Trophoblast cell (in vitro differentiated cells and primary cell): ENCODE measurements around the gene LYVE1.

ENCODE experiments used
- DNase-seq, 2 donors: peaks; one replicate each; pipeline ENCODE4 v3.0.0-alpha.2; 2016
- H2AFZ ChIP-seq: 2 replicates; pipeline ENCODE4 v1.6.1; 2013; ENCODE audit warnings: low read length, moderate library complexity, mild to moderate bottlenecking; ENCODE audit not compliant: insufficient read depth, poor library complexity
- H2AK5ac ChIP-seq: 2 replicates; pipeline ENCODE4 v1.6.1; 2013; ENCODE audit warnings: mild to moderate bottlenecking, low read length
- H2BK120ac ChIP-seq: 2 replicates; pipeline ENCODE4 v1.6.1; 2013; ENCODE audit warnings: low read length, mild to moderate bottlenecking, moderate library complexity; ENCODE audit not compliant: insufficient read depth, poor library complexity
- H2BK12ac ChIP-seq: 2 replicates; pipeline ENCODE4 v1.6.1; 2013; ENCODE audit warnings: mild to moderate bottlenecking, low read length, moderate library complexity
- H2BK5ac ChIP-seq: 2 replicates; pipeline ENCODE4 v1.6.1; 2013; ENCODE audit warnings: low read length, low read depth, moderate library complexity, mild to moderate bottlenecking; ENCODE audit not compliant: poor library complexity
- H3K14ac ChIP-seq: 2 replicates; pipeline ENCODE4 v1.6.1; 2013; ENCODE audit warnings: mild to moderate bottlenecking, low read length
- H3K18ac ChIP-seq: 2 replicates; pipeline ENCODE4 v1.6.1; 2013; ENCODE audit warnings: mild to moderate bottlenecking, low read length
- H3K23ac ChIP-seq: 2 replicates; pipeline ENCODE4 v1.6.1; 2013; ENCODE audit warnings: low read length
- H3K27ac ChIP-seq: 2 replicates; pipeline ENCODE4 v1.5.1; 2013; ENCODE audit warnings: low read depth, mild to moderate bottlenecking, inconsistent platforms, low read length, moderate library complexity
- H3K27me3 ChIP-seq: 2 replicates; pipeline ENCODE4 v1.6.1; 2013; ENCODE audit warnings: inconsistent platforms, mild to moderate bottlenecking, low read length, moderate library complexity; ENCODE audit not compliant: insufficient read depth
- H3K36me3 ChIP-seq, 2 experiments: 1 replicate in 1 of 2; 2 replicates in 1 of 2; pipeline ENCODE4 v1.6.1; 2013; ENCODE audit warnings: low read length in 2 of 2, mild to moderate bottlenecking in 2 of 2, moderate library complexity in 1 of 2; ENCODE audit not compliant: insufficient read depth in 2 of 2, control insufficient read depth in 1 of 2
- H3K4ac ChIP-seq: 2 replicates; pipeline ENCODE4 v1.6.1; 2013; ENCODE audit warnings: low read depth, mild to moderate bottlenecking, low read length, moderate library complexity
- H3K4me1 ChIP-seq, 2 experiments: 1 replicate in 1 of 2; 2 replicates in 1 of 2; pipeline ENCODE4 v1.6.1; 2013; ENCODE audit warnings: low read length in 2 of 2, mild to moderate bottlenecking in 2 of 2, moderate library complexity in 1 of 2; ENCODE audit not compliant: insufficient read depth in 2 of 2, control insufficient read depth in 1 of 2
- H3K4me2 ChIP-seq: 2 replicates; pipeline ENCODE4 v1.6.1; 2013; ENCODE audit warnings: inconsistent platforms, mild to moderate bottlenecking, low read length, moderate library complexity
- H3K4me3 ChIP-seq: 2 replicates; pipeline ENCODE4 v1.5.1; 2013; ENCODE audit warnings: mild to moderate bottlenecking, low read depth, low read length, inconsistent platforms
- H3K79me1 ChIP-seq: one replicate; pipeline ENCODE4 v1.6.1; 2013; ENCODE audit warnings: low read length
- H3K79me2 ChIP-seq: 2 replicates; pipeline ENCODE4 v1.6.1; 2013; ENCODE audit warnings: low read length, mild to moderate bottlenecking; ENCODE audit not compliant: control insufficient read depth, insufficient read depth, poor library complexity
- H3K9ac ChIP-seq: 2 replicates; pipeline ENCODE4 v1.6.1; 2013; ENCODE audit warnings: mild to moderate bottlenecking, low read length
- H3K9me3 ChIP-seq: 2 replicates; pipeline ENCODE4 v1.6.1; 2013; ENCODE audit warnings: low read depth, mild to moderate bottlenecking, control low read depth, inconsistent platforms, low read length; ENCODE audit not compliant: insufficient read depth
- H4K12ac ChIP-seq: 2 replicates; pipeline ENCODE4 v1.6.1; 2013; ENCODE audit warnings: low read depth, mild to moderate bottlenecking, low read length, moderate library complexity
- H4K8ac ChIP-seq: 2 replicates; pipeline ENCODE4 v1.6.1; 2013; ENCODE audit warnings: low read depth, mild to moderate bottlenecking, low read length, moderate library complexity
- H4K91ac ChIP-seq: one replicate; pipeline ENCODE4 v1.6.1; 2013; ENCODE audit warnings: low read depth, mild to moderate bottlenecking, low read length, moderate library complexity
- WGBS: extraction: QIAGEN DNeasy Blood & Tissue Kit; methylation state at CpG from one replicate; pipeline ENCODE4 v1.1.7; 2013; ENCODE audit warnings: missing lambda C conversion rate; ENCODE audit not compliant: insufficient read length, insufficient coverage; ENCODE audit errors: extremely low coverage; 5-methylcytosine and 5-hydroxymethylcytosine counted together

The LYVE1 gene

DNA sequence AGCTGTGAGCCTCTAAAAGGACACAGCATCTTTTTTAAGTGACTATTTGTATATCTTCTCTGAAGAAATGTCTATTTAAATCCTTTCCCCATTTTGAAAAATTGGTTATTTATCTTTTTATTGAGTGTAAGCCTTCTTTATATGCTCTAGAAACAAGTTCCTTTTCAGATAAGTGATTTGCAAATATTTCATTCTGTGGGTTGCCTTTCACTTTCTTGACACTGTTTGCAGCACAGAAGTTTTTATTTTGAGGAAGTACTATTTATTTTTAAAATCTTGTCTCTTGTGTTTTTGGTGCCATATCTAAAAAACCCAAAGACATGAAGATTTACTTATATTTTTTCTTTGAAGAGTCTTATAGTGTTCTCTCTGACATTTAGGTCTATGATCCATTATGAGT is 40.1 kb upstream of the LYVE1 start:
- Histone ChIP-seq H3K79me1 (no peaks in the 10 kb centered on the region), H3K4me2 (no peak overlapping the region), H2AK5ac (no peak overlapping the region), H2BK12ac (no peak overlapping the region), H3K9me3 (no peaks in the 10 kb centered on the region), H3K79me2 (no peaks in the 10 kb centered on the region), H2BK120ac (no peak overlapping the region), H3K27ac (no peak overlapping the region), H4K91ac (no peak overlapping the region), H2AFZ (no peak overlapping the region), H2BK5ac (no peak overlapping the region), H3K23ac (no peak overlapping the region), H3K4me1 (peaks cover 4 to 13% of the 10 kb centered on the region in 2 experiments), H4K8ac (no peak overlapping the region), H3K27me3 (no peaks in the 10 kb centered on the region), H4K12ac (no peak overlapping the region), H3K9ac (no peak overlapping the region), H3K18ac (no peak overlapping the region), H3K36me3 (no peaks in the 10 kb centered on the region), H3K4ac (no peak overlapping the region), H3K14ac (no peak overlapping the region), H3K4me3 (no peak overlapping the region)
- DNase-seq, result no peak

- Histone ChIP-seq H4K12ac (no peak overlapping the region), H3K4me3 (no peak overlapping the region), H3K9me3 (no peaks in the 10 kb centered on the region), H3K18ac (no peak overlapping the region), H3K79me2 (no peaks in the 10 kb centered on the region), H2AK5ac (no peak overlapping the region), H3K4me2 (no peak overlapping the region), H2BK12ac (no peak overlapping the region), H3K9ac (no peak overlapping the region), H3K27ac (no peak overlapping the region), H2BK120ac (no peak overlapping the region), H4K91ac (no peak overlapping the region), H3K4me1 (peaks cover 4 to 13% of the 10 kb centered on the region in 2 experiments), H3K36me3 (no peaks in the 10 kb centered on the region), H3K14ac (no peak overlapping the region), H3K27me3 (no peaks in the 10 kb centered on the region), H2AFZ (no peak overlapping the region), H3K79me1 (no peaks in the 10 kb centered on the region), H2BK5ac (no peak overlapping the region), H3K4ac (no peak overlapping the region), H3K23ac (no peak overlapping the region), H4K8ac (no peak overlapping the region)
- no CpG with 5 or more reads among the region's 6 CpGs for whole genome bisulfite sequencing
- DNase-seq, result no peak
These were observed 39.1 kb upstream of the LYVE1 start for GRCh38 chr11:10607462-10608132.

GRCh38 chr11:10606536-10607208 is 38.2 kb upstream of the LYVE1 start:
- no peak overlapping the region for H2AK5ac ChIP-seq
- H3K4me3 ChIP-seq, result no peak overlapping the region
- H3K9ac ChIP-seq, result no peak overlapping the region
- WGBS, result no CpG with 5 or more reads among the region's 6 CpGs
- H3K14ac ChIP-seq, result no peak overlapping the region
- H3K27ac ChIP-seq, result no peak overlapping the region
- no peak overlapping the region for H4K8ac ChIP-seq
- no peak overlapping the region for H4K12ac ChIP-seq
- DNase-seq, result peak in 1 of 2 donors; percentile 32
- H3K27me3 ChIP-seq, result no peaks in the 10 kb centered on the region
- H3K4ac ChIP-seq, result no peak overlapping the region
- H3K4me1 ChIP-seq, result peaks cover 4 to 13% of the 10 kb centered on the region in 2 experiments
- H2BK12ac ChIP-seq, result no peak overlapping the region
- no peaks in the 10 kb centered on the region for H3K79me2 ChIP-seq
- H3K79me1 ChIP-seq, result no peaks in the 10 kb centered on the region
- no peak overlapping the region for H2AFZ ChIP-seq
- no peak overlapping the region for H3K18ac ChIP-seq
- H3K36me3 ChIP-seq, result no peaks in the 10 kb centered on the region
- no peak overlapping the region for H3K23ac ChIP-seq
- no peak overlapping the region for H2BK5ac ChIP-seq
- no peak overlapping the region for H4K91ac ChIP-seq
- H2BK120ac ChIP-seq, result no peak overlapping the region
- H3K9me3 ChIP-seq, result no peaks in the 10 kb centered on the region
- no peak overlapping the region for H3K4me2 ChIP-seq

DNA sequence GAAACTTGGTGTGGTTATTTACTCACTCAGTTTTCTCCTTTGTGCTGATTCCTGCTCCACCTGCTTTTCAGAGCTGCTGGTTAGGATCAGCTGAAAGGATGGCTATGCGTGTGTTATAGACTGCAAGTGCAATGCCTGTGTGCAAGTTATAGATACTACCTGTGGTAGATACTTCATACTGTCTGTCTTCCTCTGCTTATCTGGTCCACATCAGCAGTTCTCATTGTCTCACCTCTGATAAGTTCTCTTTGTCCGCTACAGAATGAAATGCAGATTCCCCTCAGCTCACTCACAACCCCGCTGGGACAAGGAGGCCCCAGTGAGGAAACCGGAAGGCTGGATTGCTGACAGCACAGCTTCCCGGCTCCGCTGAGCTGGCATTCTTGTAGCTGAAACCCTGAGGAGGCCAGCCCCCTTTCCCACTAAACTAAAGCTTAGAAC is 37.5 kb upstream of the LYVE1 start:
- Histone ChIP-seq H3K14ac (no peak overlapping the region), H3K23ac (no peak overlapping the region), H3K18ac (no peak overlapping the region), H3K27ac (no peak overlapping the region), H4K12ac (no peak overlapping the region), H3K4ac (no peak overlapping the region), H3K9ac (no peak overlapping the region), H4K91ac (no peak overlapping the region), H3K9me3 (peaks cover 3% of the 10 kb centered on the region), H3K4me3 (no peak overlapping the region), H3K27me3 (no peaks in the 10 kb centered on the region), H3K79me2 (no peaks in the 10 kb centered on the region), H3K36me3 (no peaks in the 10 kb centered on the region), H3K4me1 (peaks cover 4 to 13% of the 10 kb centered on the region in 2 experiments), H2BK5ac (no peak overlapping the region), H2BK120ac (no peak overlapping the region), H3K79me1 (no peaks in the 10 kb centered on the region), H2BK12ac (no peak overlapping the region), H3K4me2 (no peak overlapping the region), H4K8ac (no peak overlapping the region), H2AFZ (no peak overlapping the region), H2AK5ac (no peak overlapping the region)
- no CpG with 5 or more reads among the region's 6 CpGs for WGBS
- DNase-seq, result peak in 1 of 2 donors; percentile 35
